HG03095 (cell line): ENCODE results near the gene RDH8.

Source experiments
- ATAC-seq: cut with Tn5 transposase; IDR thresholded peaks from one replicate; pipeline ENCODE4 v1.9.1; 2021; ENCODE audit warnings: moderate library complexity; ENCODE audit not compliant: unreplicated experiment

Gene RDH8

GRCh38 chr19:10036601-10037071 is 23.4 kb downstream of the RDH8 start:
- no peak for ATAC-seq

- no peak for ATAC-seq
Observed at GRCh38 chr19:10037367-10037766, 24.1 kb downstream of the RDH8 start.

- no peak for ATAC-seq
Observed at GRCh38 chr19:10037809-10038208, 24.5 kb downstream of the RDH8 start.

GRCh38 chr19:10043286-10043927 is 30.1 kb downstream of the RDH8 start:
- ATAC-seq = no peak

- ATAC-seq = no peak
Observed at GRCh38 chr19:10044390-10044789, 31.1 kb downstream of the RDH8 start.

GRCh38 chr19:10045371-10045770 is 32.1 kb downstream of the RDH8 start:
- ATAC-seq = no peak

GRCh38 chr19:10049626-10050025 is 36.3 kb downstream of the RDH8 start:
- ATAC-seq = no peak

- ATAC-seq = no peak
Observed at GRCh38 chr19:10052602-10053360, 39.5 kb downstream of the RDH8 start.

GRCh38 chr19:10061717-10062310 is 48.5 kb downstream of the RDH8 start:
- ATAC-seq = no peak

- no peak for ATAC-seq
Observed at GRCh38 chr19:10068205-10068604, 54.9 kb downstream of the RDH8 start.

- no peak for ATAC-seq
Observed at GRCh38 chr19:10069046-10069445, 55.8 kb downstream of the RDH8 start.

GRCh38 chr19:10070730-10071446 is 57.6 kb downstream of the RDH8 start:
- ATAC-seq = no peak
